GM18520 (cell line): Measurements from ENCODE around the gene OR5A2.
A peak's percentile ranks its signal among the peaks of the same experiment; 100 is the strongest.
"Not testable (repeated sequence)": the region's sequence is repeated elsewhere in the genome, so short reads cannot be mapped to it uniquely, and the experiment has no call there.

Experiments used
- ATAC-seq: cut with Tn5 transposase; IDR thresholded peaks from one replicate; pipeline ENCODE4 v1.9.1; 2021; ENCODE audit not compliant: unreplicated experiment

Gene OR5A2

GRCh38 chr11:59426361-59427067 lies at the start of gene OR5A2:
Gene OR5A2 (minus strand): TSS chr11:59426413. CDS start chr11:59422953, 3,460 bp downstream.
- no peak for ATAC-seq

- ATAC-seq = no peak
These were observed 49.0 kb upstream of the OR5A2 start for GRCh38 chr11:59475176-59475575.

GRCh38 chr11:59473015-59473414 lies 46.8 kb upstream of the OR5A2 start, which contains the start of gene OR4D10:
Gene OR4D10 (plus strand): TSS chr11:59473315. CDS start chr11:59477430, 4,115 bp downstream.
- no peak for ATAC-seq

GRCh38 chr11:59463190-59463641 lies 37.0 kb upstream of the OR5A2 start:
- ATAC-seq = no peak

GRCh38 chr11:59459916-59460315 lies 33.7 kb upstream of the OR5A2 start:
- no peak for ATAC-seq

- ATAC-seq = no peak
These were observed 30.4 kb upstream of the OR5A2 start, which contains the start of gene OR4D6 for GRCh38 chr11:59456661-59457060. Gene OR4D6 (plus strand): TSS chr11:59456961. CDS start chr11:59456961, 0 bp downstream.

- ATAC-seq = no peak
These were observed 22.3 kb upstream of the OR5A2 start for GRCh38 chr11:59448484-59448883.

GRCh38 chr11:59445624-59446023 lies 19.4 kb upstream of the OR5A2 start:
- not testable (repeated sequence) for ATAC-seq

- ATAC-seq = no peak
These were observed 11.6 kb upstream of the OR5A2 start for GRCh38 chr11:59437770-59438169.

- no peak for ATAC-seq
These were observed 10.0 kb upstream of the OR5A2 start, which contains the start of gene OR5A1 for GRCh38 chr11:59436169-59436568. Gene OR5A1 (plus strand): TSS chr11:59436469. CDS start chr11:59443169, 6,700 bp downstream.

GRCh38 chr11:59429924-59430516 lies 3.8 kb upstream of the OR5A2 start:
- peak; percentile 84 for ATAC-seq

GRCh38 chr11:59427068-59427382 lies 812 bp upstream of the OR5A2 start:
- no peak for ATAC-seq

- ATAC-seq = no peak
These were observed 1.1 kb downstream of the OR5A2 start for GRCh38 chr11:59425131-59425530.

- no peak for ATAC-seq
These were observed 2.4 kb downstream of the OR5A2 start for GRCh38 chr11:59423835-59424234.

- no peak for ATAC-seq
These were observed 8.1 kb downstream of the OR5A2 start for GRCh38 chr11:59418156-59418555.

- no peak for ATAC-seq
These were observed 9.2 kb downstream of the OR5A2 start for GRCh38 chr11:59417023-59417422.

- no peak for ATAC-seq
These were observed 9.6 kb downstream of the OR5A2 start for GRCh38 chr11:59416613-59417012.

- no peak for ATAC-seq
These were observed 11.1 kb downstream of the OR5A2 start for GRCh38 chr11:59415111-59415510.

- ATAC-seq = no peak
These were observed 12.6 kb downstream of the OR5A2 start for GRCh38 chr11:59413646-59414045.

GRCh38 chr11:59403546-59403945 lies 22.7 kb downstream of the OR5A2 start:
- ATAC-seq = no peak

GRCh38 chr11:59401262-59401552 lies 25.0 kb downstream of the OR5A2 start:
- no peak for ATAC-seq

GRCh38 chr11:59400461-59401261 lies 25.6 kb downstream of the OR5A2 start:
- ATAC-seq = no peak
